CD4-positive, alpha-beta T cell (primary cell): ENCODE data around the gene ELL2. TPM values are rescaled to one million over a fixed set of nuclear protein-coding genes. Genes with fewer than 3 reads are reported as not detected.

Source experiments
- ATAC-seq: fragments of 200-7000 bp; cut with Tn5 transposase; one replicate; pipeline ENCODE4 v1.10.0; 2022; ENCODE audit warnings: mild to moderate bottlenecking; ENCODE audit not compliant: poor library complexity
- CTCF ChIA-PET: fragments of 350-600 bp; sonication (Branson Sonifier 250); formaldehyde crosslinking; loops from one replicate; lab custom pipeline; 2021; ENCODE audit warnings: antibody characterized with exemption, inconsistent platforms; lab: Charles Lee
- POLR2A ChIA-PET: fragments of 350-600 bp; sonication (Branson Sonifier 250); formaldehyde crosslinking; loops from one replicate; lab custom pipeline; 2021; ENCODE audit warnings: antibody characterized with exemption, inconsistent platforms; lab: Charles Lee
- DNase-seq, 14 experiments: peaks; one replicate each; pipeline ENCODE4 v3.0.0-alpha.2; 2013 to 2020; ENCODE audit warnings: mixed read lengths in 2 of 14
- H3K27ac ChIP-seq, 2 donors: one replicate each; pipeline versions ENCODE4 v1.5.1 to v1.7.0; 2013; ENCODE audit warnings: low read length in 2 of 2, low read depth in 1 of 2, mild to moderate bottlenecking in 1 of 2
- H3K27me3 ChIP-seq, 2 experiments: 1 replicate in 1 of 2; 2 replicates in 1 of 2; pipeline versions ENCODE4 v1.6.1 to v1.7.0; 2013; ENCODE audit warnings: low read length in 2 of 2, control low read depth in 1 of 2, mild to moderate bottlenecking in 1 of 2, moderate library complexity in 1 of 2; ENCODE audit not compliant: insufficient read depth in 2 of 2, control insufficient read depth in 1 of 2
- H3K36me3 ChIP-seq: one replicate; pipeline ENCODE4 v1.6.1; 2013; ENCODE audit warnings: low read length, control low read depth; ENCODE audit not compliant: insufficient read depth
- H3K4me1 ChIP-seq: one replicate; pipeline ENCODE4 v1.6.1; 2013; ENCODE audit warnings: low read length, control low read depth; ENCODE audit not compliant: insufficient read depth
- H3K4me3 ChIP-seq: one replicate; pipeline ENCODE4 v1.5.1; 2013; ENCODE audit warnings: mild to moderate bottlenecking, low read length, moderate library complexity
- H3K9me3 ChIP-seq, 2 experiments: 1 replicate in 1 of 2; 2 replicates in 1 of 2; pipeline versions ENCODE4 v1.6.1 to v1.7.0; 2013; ENCODE audit warnings: low read length in 2 of 2, mild to moderate bottlenecking in 2 of 2, control low read depth in 1 of 2, moderate library complexity in 1 of 2; ENCODE audit not compliant: control insufficient read depth in 1 of 2, insufficient read depth in 1 of 2
- H3K27ac Mint-ChIP-seq: one replicate; pipeline ENCODE4 v1.8.0; 2020; ENCODE audit warnings: mixed read lengths
- H3K27me3 Mint-ChIP-seq: one replicate; pipeline ENCODE4 v1.8.0; 2021; ENCODE audit warnings: mixed read lengths
- H3K36me3 Mint-ChIP-seq: one replicate; pipeline ENCODE4 v1.8.0; 2021; ENCODE audit warnings: low read depth, mixed read lengths
- H3K4me1 Mint-ChIP-seq: one replicate; pipeline ENCODE4 v1.8.0; 2021; ENCODE audit warnings: low read depth, mixed read lengths
- H3K4me3 Mint-ChIP-seq: one replicate; pipeline ENCODE4 v1.8.0; 2020; ENCODE audit warnings: mild to moderate bottlenecking, mixed read lengths
- H3K9me3 Mint-ChIP-seq: one replicate; pipeline ENCODE4 v1.8.0; 2020; ENCODE audit warnings: mixed read lengths
- CTCF ChIP-seq: fragments of 200-600 bp; IDR thresholded peaks from one replicate; pipeline ENCODE4 v1.8.0; 2022; ENCODE audit warnings: antibody characterized with exemption, mild to moderate bottlenecking
- intact Hi-C, 2 experiments: fragments of 100-400 bp; cut with DNase I in 1 of 2; cut with micrococcal nuclease in 1 of 2; formaldehyde crosslinking; loops; one replicate each; pipeline versions ENCODE4 v1.15.1 to v1.9.0; 2023 to 2025; cut with DNase I, micrococcal nuclease
- total RNA-seq, 174 experiments: library from RNA in 2 of 174; stranded (reverse) in 2 of 174; gene quantifications; one replicate each; pipeline ENCODE4 v1.2.3 and lab custom pipeline; 2021 to 2026

ELL2 gene
- total RNA-seq, 2 experiments from 2014 or later, result 93.5 to 98.1 TPM

GRCh38 chr5:95934207-95934804, 27.3 kb downstream of the ELL2 start:
- no peak overlapping the region for H3K4me3 ChIP-seq
- H3K4me1 Mint-ChIP-seq, result peaks cover 11% of the 10 kb centered on the region
- H3K36me3 Mint-ChIP-seq, result peaks cover 6% of the 10 kb centered on the region
- H3K27me3 Mint-ChIP-seq, result no peaks in the 10 kb centered on the region
- no peaks in the 10 kb centered on the region for H3K9me3 ChIP-seq
- no peak overlapping the region for H3K4me3 Mint-ChIP-seq
- H3K27me3 ChIP-seq, result no peaks in the 10 kb centered on the region
- no peak for ATAC-seq
- H3K9me3 Mint-ChIP-seq, result no peaks in the 10 kb centered on the region
- ChIA-PET POLR2A (no interaction called here), CTCF (no interaction called here)
- no peak overlapping the region for H3K27ac Mint-ChIP-seq
- H3K27ac ChIP-seq, result no peak overlapping the region
- H3K4me1 ChIP-seq, result no peaks in the 10 kb centered on the region
- DNase-seq, result no peak
- intact Hi-C loops, result no loop called here
- H3K36me3 ChIP-seq, result no peaks in the 10 kb centered on the region
- no peak for TF ChIP-seq CTCF

GRCh38 chr5:95932941-95933340, 28.7 kb downstream of the ELL2 start:
- peaks cover 11% of the 10 kb centered on the region for H3K4me1 Mint-ChIP-seq
- no peak for TF ChIP-seq CTCF
- no peaks in the 10 kb centered on the region for H3K9me3 Mint-ChIP-seq
- H3K36me3 ChIP-seq, result no peaks in the 10 kb centered on the region
- no peak for ATAC-seq
- H3K27ac ChIP-seq, result no peak overlapping the region
- no peak overlapping the region for H3K27ac Mint-ChIP-seq
- intact Hi-C loops, result no loop called here
- no peaks in the 10 kb centered on the region for H3K9me3 ChIP-seq
- ChIA-PET POLR2A (no interaction called here), CTCF (no interaction called here)
- H3K27me3 Mint-ChIP-seq, result no peaks in the 10 kb centered on the region
- H3K27me3 ChIP-seq, result no peaks in the 10 kb centered on the region
- peaks cover 6% of the 10 kb centered on the region for H3K36me3 Mint-ChIP-seq
- no peaks in the 10 kb centered on the region for H3K4me1 ChIP-seq
- DNase-seq, result no peak
- H3K4me3 ChIP-seq, result no peak overlapping the region
- H3K4me3 Mint-ChIP-seq, result no peak overlapping the region

- Histone ChIP-seq H3K27ac (no peak overlapping the region), H3K9me3 (no peaks in the 10 kb centered on the region), H3K4me3 (no peak overlapping the region), H3K36me3 (no peaks in the 10 kb centered on the region), H3K4me1 (no peaks in the 10 kb centered on the region), H3K27me3 (no peaks in the 10 kb centered on the region)
- ATAC-seq (no peak), DNase-seq (no peak)
- no peak for TF ChIP-seq CTCF
- Mint-ChIP-seq H3K4me1 (peaks cover 11% of the 10 kb centered on the region), H3K36me3 (peaks cover 3% of the 10 kb centered on the region), H3K27ac (no peak overlapping the region), H3K4me3 (no peak overlapping the region), H3K9me3 (no peaks in the 10 kb centered on the region), H3K27me3 (no peaks in the 10 kb centered on the region)
- ChIA-PET CTCF (interaction anchor here (0.7 to 1.0 kb wide), 2 partner anchors 18 to 72 kb away, joined by 3 read pairs; no protein-coding TSS in a partner anchor), POLR2A (interaction anchor here (0.6 to 1.2 kb wide), 2 partner anchors 67 to 103 kb away, joined by 3 to 7 read pairs; no protein-coding TSS in a partner anchor)
- intact Hi-C loops, result no loop called here
Observed at GRCh38 chr5:95931079-95931833, 30.4 kb downstream of the ELL2 start.
